Suprapubic skin (tissue), 4 donors: ENCODE data around the gene KRTAP10-3. TPM values are rescaled to one million over a fixed set of nuclear protein-coding genes. Genes with fewer than 3 reads are reported as not detected.
"Not testable (repeated sequence)": the region's sequence is repeated elsewhere in the genome, so short reads cannot be mapped to it uniquely, and the experiment has no call there.

Experiments
- DNase-seq, 2 donors: peaks; one replicate each; pipeline ENCODE4 v3.0.0-alpha.2; 2019; ENCODE audit warnings: low spot score in 2 of 2
- H3K27ac ChIP-seq: fragments of 200-600 bp; sonication (generic); one replicate; pipeline ENCODE4 v1.5.1; 2019
- H3K27me3 ChIP-seq: fragments of 200-600 bp; sonication (generic); one replicate; pipeline ENCODE4 v1.5.1; 2019
- H3K36me3 ChIP-seq: fragments of 200-600 bp; sonication (generic); one replicate; pipeline ENCODE4 v1.5.1; 2019
- H3K4me1 ChIP-seq: fragments of 200-600 bp; sonication (generic); one replicate; pipeline ENCODE4 v1.5.1; 2019
- H3K4me3 ChIP-seq: fragments of 200-600 bp; sonication (generic); one replicate; pipeline ENCODE4 v1.5.1; 2019; ENCODE audit warnings: mild to moderate bottlenecking
- H3K9me3 ChIP-seq: fragments of 200-600 bp; sonication (generic); one replicate; pipeline ENCODE4 v1.5.1; 2019
- EP300 ChIP-seq: sonication (generic); formaldehyde crosslinking; IDR thresholded peaks from one replicate; pipeline ENCODE4 v1.6.1; 2017; ENCODE audit warnings: antibody characterized with exemption
- POLR2A ChIP-seq, 2 donors: fragments of 450-650 bp; IDR thresholded peaks; one replicate each; pipeline ENCODE4 v1.6.1; 2017; ENCODE audit warnings: antibody characterized with exemption in 2 of 2, mild to moderate bottlenecking in 2 of 2, moderate library complexity in 2 of 2
- POLR2AphosphoS5 ChIP-seq, 3 donors: sonication (generic); formaldehyde crosslinking; IDR thresholded peaks; one replicate each; pipeline ENCODE4 v1.6.1; 2017; ENCODE audit warnings: antibody characterized with exemption in 3 of 3
- WGBS: methylation state at CpG from one replicate; pipeline ENCODE4 v1.1.5; 2018; 5-methylcytosine and 5-hydroxymethylcytosine counted together
- total RNA-seq, 4 donors: library from RNA; depleted of rRNA; stranded (reverse); fragments of >200 nt; gene quantifications; one replicate each; pipeline ENCODE4 v1.1.0, GENCODE V29; 2016
- TF ChIP-seq, protein P1 (sequence below), 2 donors: fragments of 200-600 bp in 1 of 2; fragments of 450-650 bp in 1 of 2; sonication (generic) in 1 of 2; IDR thresholded peaks; one replicate each; pipeline ENCODE4 v1.5.1; 2016 to 2019; ENCODE audit warnings: antibody characterized with exemption in 2 of 2, mild to moderate bottlenecking in 1 of 2, moderate library complexity in 1 of 2

KRTAP10-3 gene
- total RNA-seq, 4 donors from 2014 or later: 1.1 to 5.8 (median 3.3) TPM; not detected in 1

DNA sequence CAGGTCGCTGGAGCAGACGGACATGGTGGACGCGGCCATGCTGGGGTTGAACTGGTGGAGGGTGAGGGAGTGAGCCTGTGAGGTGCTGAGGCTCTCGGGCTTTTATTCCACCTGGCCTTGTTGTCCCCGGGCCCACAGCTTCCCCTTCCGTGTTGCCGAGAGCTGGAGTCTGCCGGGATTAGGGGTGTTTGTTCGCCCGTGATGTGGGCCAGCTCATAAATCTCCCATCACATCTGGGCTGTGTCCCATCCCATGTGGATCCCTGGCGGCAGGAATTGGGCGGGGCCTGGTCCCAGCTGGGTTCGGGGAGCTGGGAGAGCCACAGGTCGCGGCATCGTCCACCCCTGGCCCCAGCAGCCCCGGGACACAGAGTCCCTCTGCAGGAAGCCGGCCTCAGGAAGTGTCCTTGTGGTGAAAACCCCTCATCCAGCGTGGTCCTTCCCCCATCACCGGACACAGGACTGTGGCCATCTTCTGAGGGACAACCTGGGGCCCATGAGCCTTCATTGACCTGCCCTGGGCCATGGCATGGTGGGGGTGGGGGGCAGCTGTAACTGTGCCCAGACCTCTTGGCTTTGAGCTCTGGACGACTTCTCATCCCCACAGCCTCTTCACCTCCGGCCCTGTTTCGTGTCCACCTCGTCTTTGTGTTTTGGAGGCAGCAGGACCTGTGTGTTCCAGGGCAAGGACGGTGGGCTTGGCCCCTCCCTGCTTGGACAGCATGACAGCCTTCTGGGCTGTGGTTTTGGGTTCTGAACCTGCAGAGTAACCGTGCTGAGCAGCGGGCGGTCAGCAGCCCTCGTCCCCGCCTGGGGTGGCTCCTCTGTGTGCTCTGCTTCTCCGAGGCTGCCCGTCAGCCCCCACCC lies 34.1 kb upstream of the KRTAP10-3 start, which contains the start of gene KRTAP10-6:
TSS of gene KRTAP10-6 (minus strand) at position 60 of the 866 bp plus-strand sequence. CDS start at position 39, 21 bp downstream.
- Histone ChIP-seq H3K27me3 (peaks cover 38% of the 10 kb centered on the region), H3K36me3 (no peaks in the 10 kb centered on the region), H3K4me3 (no peak within 1 kb of the TSS), H3K27ac (no peak within 1 kb of the TSS), H3K4me1 (peaks cover 10% of the 10 kb centered on the region), H3K9me3 (no peaks in the 10 kb centered on the region)
- TF ChIP-seq, protein P1, sequence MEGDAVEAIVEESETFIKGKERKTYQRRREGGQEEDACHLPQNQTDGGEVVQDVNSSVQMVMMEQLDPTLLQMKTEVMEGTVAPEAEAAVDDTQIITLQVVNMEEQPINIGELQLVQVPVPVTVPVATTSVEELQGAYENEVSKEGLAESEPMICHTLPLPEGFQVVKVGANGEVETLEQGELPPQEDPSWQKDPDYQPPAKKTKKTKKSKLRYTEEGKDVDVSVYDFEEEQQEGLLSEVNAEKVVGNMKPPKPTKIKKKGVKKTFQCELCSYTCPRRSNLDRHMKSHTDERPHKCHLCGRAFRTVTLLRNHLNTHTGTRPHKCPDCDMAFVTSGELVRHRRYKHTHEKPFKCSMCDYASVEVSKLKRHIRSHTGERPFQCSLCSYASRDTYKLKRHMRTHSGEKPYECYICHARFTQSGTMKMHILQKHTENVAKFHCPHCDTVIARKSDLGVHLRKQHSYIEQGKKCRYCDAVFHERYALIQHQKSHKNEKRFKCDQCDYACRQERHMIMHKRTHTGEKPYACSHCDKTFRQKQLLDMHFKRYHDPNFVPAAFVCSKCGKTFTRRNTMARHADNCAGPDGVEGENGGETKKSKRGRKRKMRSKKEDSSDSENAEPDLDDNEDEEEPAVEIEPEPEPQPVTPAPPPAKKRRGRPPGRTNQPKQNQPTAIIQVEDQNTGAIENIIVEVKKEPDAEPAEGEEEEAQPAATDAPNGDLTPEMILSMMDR (IDR thresholded peaks at IDR 0.05): no peak
- no peak for TF ChIP-seq POLR2A (IDR thresholded peaks at IDR 0.05)
- no peak for TF ChIP-seq EP300
- TF ChIP-seq POLR2AphosphoS5 (IDR thresholded peaks at IDR 0.05): no peak
- DNase-seq: peak in 1 of 2 donors; percentile 72
- WGBS: 73% methylated on average over 17 of the region's 33 CpGs

DNA sequence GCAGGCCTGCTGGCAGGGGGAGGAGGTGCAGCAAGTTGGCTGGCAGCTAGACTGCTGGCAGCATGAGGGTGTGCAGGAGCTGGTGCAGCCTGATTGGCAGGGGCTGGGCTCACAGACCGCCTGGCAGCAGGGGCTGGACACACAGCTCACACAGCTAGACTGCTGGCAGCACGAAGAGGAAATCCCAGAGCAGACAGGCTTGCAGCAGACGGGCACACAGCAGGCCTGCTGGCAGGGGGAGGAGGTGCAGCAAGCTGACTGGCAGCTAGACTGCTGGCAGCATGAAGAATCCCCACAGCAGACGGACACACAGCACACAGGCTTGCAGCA lies 33.2 kb upstream of the KRTAP10-3 start:
- peaks cover 38% of the 10 kb centered on the region for H3K27me3 ChIP-seq
- WGBS: no CpG with 5 or more reads among the region's 4 CpGs
- H3K4me3 ChIP-seq: not testable (repeated sequence)

DNA sequence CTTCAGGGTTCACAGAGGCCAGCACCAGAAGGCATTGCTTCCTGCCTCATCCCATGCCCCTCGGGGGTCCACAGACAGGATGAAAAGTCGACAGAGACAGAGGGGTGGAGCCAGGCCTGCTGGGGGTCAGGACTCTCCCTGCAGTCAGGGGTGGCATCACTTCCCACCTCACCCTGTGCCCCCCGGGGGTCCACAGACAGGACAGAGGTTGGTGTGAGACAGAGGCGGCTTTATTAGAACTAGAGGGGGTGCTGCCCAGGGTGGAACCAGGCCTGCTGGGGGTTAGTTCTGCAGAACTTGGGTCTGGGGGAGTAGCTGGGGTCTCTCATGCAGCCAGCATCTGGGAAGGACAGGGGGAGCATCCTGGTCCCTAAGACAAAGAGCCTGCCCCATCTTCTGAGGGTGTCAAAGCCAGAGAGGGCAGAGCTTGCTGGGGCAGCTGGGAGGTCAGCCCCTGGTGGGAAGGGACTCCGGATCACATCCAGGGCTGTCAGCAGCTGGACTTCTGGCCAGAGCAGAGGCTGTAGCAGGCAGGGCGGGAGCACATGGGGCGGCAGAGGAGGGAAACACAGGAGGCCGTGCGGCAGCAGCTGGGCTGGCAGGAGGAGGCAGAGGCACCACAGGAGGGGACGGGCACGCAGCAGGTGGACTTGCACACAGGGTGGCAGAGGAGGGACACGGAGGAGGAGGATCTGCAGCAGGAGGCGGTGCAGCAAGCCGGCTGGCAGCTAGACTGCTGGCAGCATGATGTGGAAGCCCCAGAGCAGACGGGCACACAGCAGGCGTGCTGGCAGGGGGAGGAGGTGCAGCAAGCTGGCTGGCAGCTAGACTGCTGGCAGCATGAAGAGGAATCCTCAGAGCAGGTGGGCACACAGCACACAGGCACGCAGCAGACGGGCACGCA lies 32.6 kb upstream of the KRTAP10-3 start:
- 56% methylated on average over 13 of the region's 19 CpGs for WGBS
- not testable (repeated sequence) for H3K4me1 ChIP-seq, H3K27ac ChIP-seq, H3K9me3 ChIP-seq, H3K36me3 ChIP-seq, H3K4me3 ChIP-seq
- DNase-seq: peak in 1 of 2 donors; percentile 49
- peaks cover 36% of the 10 kb centered on the region for H3K27me3 ChIP-seq

More for the DNA sequence above, 33.2 kb upstream of the KRTAP10-3 start:
- not testable (repeated sequence) for H3K4me1 ChIP-seq, H3K27ac ChIP-seq, H3K9me3 ChIP-seq, H3K36me3 ChIP-seq
- DNase-seq: peak in 1 of 2 donors; percentile 62

DNA sequence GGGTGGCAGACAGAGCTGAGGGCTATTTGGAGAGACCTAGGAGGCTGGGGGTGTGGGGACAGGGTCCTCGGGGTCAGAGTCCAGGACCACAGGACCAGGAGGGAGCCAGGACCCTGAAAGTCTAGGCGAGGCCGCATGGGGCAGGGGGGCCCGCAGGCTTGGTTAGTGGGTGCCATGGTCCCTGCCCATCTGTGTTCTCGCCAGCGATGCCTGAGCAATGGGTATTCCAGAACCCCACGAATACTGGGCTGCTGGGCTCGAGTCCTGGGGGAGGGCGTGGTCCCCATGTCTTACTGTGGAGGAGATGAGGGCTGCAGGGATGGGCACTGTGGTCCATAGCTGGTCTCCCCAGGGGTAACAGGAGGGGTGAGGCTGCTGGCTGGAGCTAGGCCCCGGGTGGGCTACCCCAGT lies 31.7 kb upstream of the KRTAP10-3 start:
- TF ChIP-seq POLR2A (IDR thresholded peaks at IDR 0.05): no peak
- TF ChIP-seq EP300: no peak
- TF ChIP-seq POLR2AphosphoS5 (IDR thresholded peaks at IDR 0.05): no peak
- TF ChIP-seq, protein P1 (IDR thresholded peaks at IDR 0.05): no peak
- WGBS: 69% methylated on average over 8 of the region's 10 CpGs
- Histone ChIP-seq H3K36me3 (no peaks in the 10 kb centered on the region), H3K4me3 (no peak overlapping the region), H3K9me3 (no peaks in the 10 kb centered on the region), H3K27ac (no peak overlapping the region), H3K27me3 (peaks cover 44% of the 10 kb centered on the region), H3K4me1 (peaks cover 10% of the 10 kb centered on the region)
- DNase-seq: peak in 1 of 2 donors; percentile 81

DNA sequence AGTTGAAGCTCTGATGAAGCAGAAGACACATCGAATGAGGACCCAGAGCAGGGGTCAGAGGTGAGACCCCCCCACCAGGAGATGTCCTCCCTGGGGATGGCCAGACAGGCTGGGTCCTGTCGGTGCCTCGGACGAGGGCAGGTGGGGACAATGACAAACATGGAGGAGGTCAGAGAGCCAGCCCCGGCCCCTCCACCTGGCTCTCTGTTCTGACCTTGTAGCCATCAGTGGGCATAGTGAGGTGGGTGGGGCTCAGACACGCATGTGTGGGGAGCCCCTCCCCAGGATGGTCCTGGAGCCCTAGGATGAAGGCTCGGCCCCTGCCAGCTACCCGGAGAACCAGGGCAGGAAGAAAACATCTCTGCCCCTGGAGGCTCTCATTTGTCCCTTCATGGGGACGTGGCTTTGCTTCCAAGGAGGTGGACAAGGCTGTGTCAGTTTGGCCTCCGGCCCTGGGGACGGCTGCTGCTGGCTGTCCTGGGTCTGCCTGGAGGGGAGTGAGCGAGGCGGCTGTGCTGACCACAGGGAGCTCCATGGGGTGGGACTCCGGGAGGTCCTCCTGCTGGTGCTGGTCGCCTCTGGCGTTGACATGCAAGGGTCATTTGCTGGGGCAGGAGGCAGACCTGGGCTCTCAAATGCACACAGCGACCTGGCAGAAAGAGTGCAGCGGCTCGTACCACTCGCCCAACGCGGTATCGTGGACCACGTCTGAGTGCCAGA lies 31.2 kb upstream of the KRTAP10-3 start:
- Histone ChIP-seq H3K4me3 (no peak overlapping the region), H3K27ac (no peak overlapping the region), H3K4me1 (peaks cover 10% of the 10 kb centered on the region), H3K27me3 (peaks cover 48% of the 10 kb centered on the region), H3K9me3 (no peaks in the 10 kb centered on the region), H3K36me3 (no peaks in the 10 kb centered on the region)
- WGBS: 82% methylated on average over 16 of the region's 24 CpGs
- DNase-seq: peak in 1 of 2 donors; percentile 77
- TF ChIP-seq, protein P1 (IDR thresholded peaks at IDR 0.05): no peak
- no peak for TF ChIP-seq POLR2AphosphoS5 (IDR thresholded peaks at IDR 0.05)
- no peak for TF ChIP-seq EP300
- no peak for TF ChIP-seq POLR2A (IDR thresholded peaks at IDR 0.05)
